Measurements from ENCODE around the gene CHCHD3. TPM values are rescaled to one million over a fixed set of nuclear protein-coding genes. Genes with fewer than 3 reads are reported as not detected.

The CHCHD3 gene
- total RNA-seq, 4 donors from 2014 or later: 33.9 to 37.2 (median 35.8) TPM

DNA sequence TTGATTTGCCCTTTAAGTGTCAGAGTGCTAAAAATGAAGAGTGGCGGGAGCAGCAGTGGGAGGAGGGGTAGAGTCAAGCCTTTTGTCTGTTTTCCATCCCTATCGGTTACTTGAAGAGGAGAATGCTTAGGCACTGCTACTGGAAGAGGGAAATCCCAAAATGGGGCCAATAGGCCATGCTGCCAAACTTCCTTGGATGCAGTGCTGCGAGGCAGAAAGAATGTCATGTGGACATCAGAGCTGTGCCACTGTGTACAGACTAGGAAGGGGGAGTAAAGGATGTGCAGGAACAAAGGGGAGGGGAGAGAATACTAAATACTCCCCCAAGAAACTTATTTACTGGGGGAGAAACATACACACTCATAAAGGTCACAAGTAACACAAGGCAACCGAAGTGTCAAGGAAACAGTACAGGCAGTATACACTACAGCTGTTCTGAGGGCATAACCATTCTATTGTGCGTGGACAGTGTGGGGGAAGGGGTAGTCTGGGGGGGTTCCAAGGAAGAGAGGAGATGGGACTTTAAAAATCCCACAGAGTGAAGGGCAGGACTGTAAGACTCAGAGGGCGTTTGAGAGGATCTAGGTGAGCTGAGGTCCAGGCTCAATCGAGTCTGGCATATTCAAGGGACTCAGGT lies 276.9 kb downstream of the CHCHD3 start:
- Histone ChIP-seq H3K9me3 (no peaks in the 10 kb centered on the region), H3K36me3 (no peaks in the 10 kb centered on the region), H3K27me3 (no peaks in the 10 kb centered on the region), H3K4me3 (no peak overlapping the region), H3K27ac (no peak overlapping the region), H3K4me1 (no peaks in the 10 kb centered on the region)
- no peak for DNase-seq (ENCODE audit: low spot score in 2 of 2)
- 89% methylated on average over 7 of the region's 7 CpGs for WGBS
- TF ChIP-seq, protein P1, sequence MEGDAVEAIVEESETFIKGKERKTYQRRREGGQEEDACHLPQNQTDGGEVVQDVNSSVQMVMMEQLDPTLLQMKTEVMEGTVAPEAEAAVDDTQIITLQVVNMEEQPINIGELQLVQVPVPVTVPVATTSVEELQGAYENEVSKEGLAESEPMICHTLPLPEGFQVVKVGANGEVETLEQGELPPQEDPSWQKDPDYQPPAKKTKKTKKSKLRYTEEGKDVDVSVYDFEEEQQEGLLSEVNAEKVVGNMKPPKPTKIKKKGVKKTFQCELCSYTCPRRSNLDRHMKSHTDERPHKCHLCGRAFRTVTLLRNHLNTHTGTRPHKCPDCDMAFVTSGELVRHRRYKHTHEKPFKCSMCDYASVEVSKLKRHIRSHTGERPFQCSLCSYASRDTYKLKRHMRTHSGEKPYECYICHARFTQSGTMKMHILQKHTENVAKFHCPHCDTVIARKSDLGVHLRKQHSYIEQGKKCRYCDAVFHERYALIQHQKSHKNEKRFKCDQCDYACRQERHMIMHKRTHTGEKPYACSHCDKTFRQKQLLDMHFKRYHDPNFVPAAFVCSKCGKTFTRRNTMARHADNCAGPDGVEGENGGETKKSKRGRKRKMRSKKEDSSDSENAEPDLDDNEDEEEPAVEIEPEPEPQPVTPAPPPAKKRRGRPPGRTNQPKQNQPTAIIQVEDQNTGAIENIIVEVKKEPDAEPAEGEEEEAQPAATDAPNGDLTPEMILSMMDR (IDR thresholded peaks at IDR 0.05): no peak
- TF ChIP-seq POLR2AphosphoS5 (IDR thresholded peaks at IDR 0.05) (no peak), POLR2A (IDR thresholded peaks at IDR 0.05) (no peak), EP300 (IDR thresholded peaks at IDR 0.05) (no peak)

DNA sequence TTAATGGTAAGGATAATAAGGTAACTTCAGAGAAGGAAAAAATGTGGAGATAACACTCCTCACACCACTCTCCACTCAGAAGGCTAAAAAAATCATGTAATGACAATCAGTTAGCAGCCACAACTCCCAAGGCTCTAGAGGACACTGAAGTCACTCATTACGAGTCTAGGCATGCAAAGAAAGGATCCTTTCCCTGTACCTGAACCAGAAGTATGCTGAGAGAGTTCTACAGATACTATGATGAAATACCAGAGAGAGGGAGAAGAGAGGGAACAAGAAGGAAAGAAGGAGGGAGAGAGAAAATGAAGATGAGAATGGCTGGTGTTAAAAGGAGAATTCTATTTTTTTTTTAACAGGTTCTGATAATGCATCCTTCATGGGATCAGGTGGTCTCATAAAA lies 281.4 kb downstream of the CHCHD3 start:
- WGBS: 78% methylated on average over 1 of the region's 1 CpG
- no peak for TF ChIP-seq POLR2A (IDR thresholded peaks at IDR 0.05)
- TF ChIP-seq, protein P1 (IDR thresholded peaks at IDR 0.05): no peak
- TF ChIP-seq EP300 (IDR thresholded peaks at IDR 0.05): no peak
- no peak for TF ChIP-seq POLR2AphosphoS5 (IDR thresholded peaks at IDR 0.05)
- H3K4me3 ChIP-seq: no peak overlapping the region
- H3K27me3 ChIP-seq: no peaks in the 10 kb centered on the region
- H3K36me3 ChIP-seq: no peaks in the 10 kb centered on the region
- no peak for DNase-seq (ENCODE audit: low spot score in 2 of 2)
- no peaks in the 10 kb centered on the region for H3K4me1 ChIP-seq
- H3K9me3 ChIP-seq: no peaks in the 10 kb centered on the region
- H3K27ac ChIP-seq: no peak overlapping the region

DNA sequence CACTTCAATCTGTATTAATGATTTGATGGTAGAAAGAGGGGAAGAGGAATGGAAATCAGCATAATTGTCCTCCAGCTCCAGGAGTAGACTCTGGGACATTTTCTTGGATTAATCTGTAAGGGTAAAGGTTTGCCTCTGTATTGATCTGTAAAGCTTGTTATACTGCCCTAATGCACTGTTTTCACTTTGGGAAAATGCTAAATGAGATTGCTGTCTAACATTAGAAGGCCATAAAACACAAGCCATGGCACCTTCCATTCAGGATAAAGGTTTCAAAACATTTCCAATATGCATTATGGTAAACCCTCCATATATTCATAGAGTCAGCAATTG lies 282.8 kb downstream of the CHCHD3 start:
- no peak for DNase-seq (ENCODE audit: low spot score in 2 of 2)
- H3K36me3 ChIP-seq: peaks cover under 1% of the 10 kb centered on the region
- H3K27me3 ChIP-seq: no peaks in the 10 kb centered on the region
- H3K9me3 ChIP-seq: no peaks in the 10 kb centered on the region
- TF ChIP-seq EP300 (IDR thresholded peaks at IDR 0.05) (no peak), POLR2AphosphoS5 (IDR thresholded peaks at IDR 0.05) (no peak), POLR2A (IDR thresholded peaks at IDR 0.05) (no peak)
- TF ChIP-seq, protein P1 (IDR thresholded peaks at IDR 0.05): no peak
- H3K4me3 ChIP-seq: no peak overlapping the region
- H3K27ac ChIP-seq: no peak overlapping the region
- no peaks in the 10 kb centered on the region for H3K4me1 ChIP-seq

DNA sequence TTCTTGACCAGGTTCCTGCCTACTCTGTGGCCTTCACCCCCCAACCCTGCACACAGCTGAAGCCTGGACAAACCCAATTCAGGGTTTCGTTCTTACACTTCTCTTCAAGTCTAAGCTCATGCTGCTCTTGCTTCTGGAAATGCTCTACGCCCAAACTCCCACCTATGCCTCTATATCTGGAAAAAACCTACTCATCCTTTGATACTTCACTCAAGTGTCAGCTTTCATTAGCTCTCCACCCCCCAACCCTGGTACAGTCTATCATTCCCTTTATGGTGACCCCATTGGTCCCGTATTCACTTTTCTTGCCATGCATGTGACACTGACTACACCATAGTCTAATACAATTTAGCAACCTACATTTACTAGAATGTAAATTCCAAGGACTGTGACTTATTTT lies 284.7 kb downstream of the CHCHD3 start:
- TF ChIP-seq, protein P1 (IDR thresholded peaks at IDR 0.05): no peak
- no peak for TF ChIP-seq POLR2AphosphoS5 (IDR thresholded peaks at IDR 0.05)
- no peak for TF ChIP-seq POLR2A (IDR thresholded peaks at IDR 0.05)
- TF ChIP-seq EP300 (IDR thresholded peaks at IDR 0.05): no peak
- peaks cover 5% of the 10 kb centered on the region for H3K36me3 ChIP-seq
- H3K9me3 ChIP-seq: no peaks in the 10 kb centered on the region
- no peak overlapping the region for H3K4me3 ChIP-seq
- H3K4me1 ChIP-seq: no peaks in the 10 kb centered on the region
- no peak for DNase-seq (ENCODE audit: low spot score in 2 of 2)
- H3K27ac ChIP-seq: no peak overlapping the region
- WGBS: 98% methylated on average over 3 of the region's 3 CpGs
- no peaks in the 10 kb centered on the region for H3K27me3 ChIP-seq

DNA sequence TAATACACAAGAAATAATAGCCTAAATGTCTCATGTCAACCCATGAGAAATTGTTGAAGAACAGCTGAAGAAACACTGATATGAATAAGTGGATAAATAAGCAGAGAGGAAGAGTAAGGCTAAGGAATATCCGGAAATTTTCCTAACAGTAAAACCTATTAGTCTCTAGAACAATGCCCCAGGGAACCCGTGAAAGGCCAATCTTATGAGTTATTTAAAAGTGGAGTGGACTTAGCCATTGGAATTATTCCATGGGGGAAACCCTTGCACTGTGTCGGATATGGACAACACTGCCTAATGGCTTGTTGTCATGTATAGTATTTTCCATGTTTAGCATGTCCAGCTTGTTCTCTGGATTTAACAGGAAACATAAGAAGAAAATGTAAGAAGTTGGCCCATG lies 288.4 kb downstream of the CHCHD3 start:
- H3K36me3 ChIP-seq: peaks cover 5% of the 10 kb centered on the region
- H3K4me1 ChIP-seq: no peaks in the 10 kb centered on the region
- TF ChIP-seq, protein P1 (IDR thresholded peaks at IDR 0.05): no peak
- no peak for TF ChIP-seq POLR2AphosphoS5 (IDR thresholded peaks at IDR 0.05)
- no peak for TF ChIP-seq POLR2A (IDR thresholded peaks at IDR 0.05)
- TF ChIP-seq EP300 (IDR thresholded peaks at IDR 0.05): no peak
- H3K9me3 ChIP-seq: no peaks in the 10 kb centered on the region
- DNase-seq (ENCODE audit: low spot score in 2 of 2): no peak
- H3K4me3 ChIP-seq: no peak overlapping the region
- WGBS: 80% methylated on average over 3 of the region's 3 CpGs
- no peak overlapping the region for H3K27ac ChIP-seq
- no peaks in the 10 kb centered on the region for H3K27me3 ChIP-seq
